Activated naive CD8-positive, alpha-beta T cell treated with anti-CD3 and anti-CD28 coated beads, Interleukin-2, amount 10 ng/mL, durations not matched to agents 7 days and 5 days (primary cell): ENCODE measurements around the gene CWC27. TPM values are rescaled to one million over a fixed set of nuclear protein-coding genes. Genes with fewer than 3 reads are reported as not detected.
"Not testable (repeated sequence)": the region's sequence is repeated elsewhere in the genome, so short reads cannot be mapped to it uniquely, and the experiment has no call there.

Source experiments
- ATAC-seq: fragments of 150-1000 bp; cut with Tn5 transposase; one replicate; pipeline ENCODE4 v1.10.0; 2021; ENCODE audit warnings: low read depth, moderate library complexity
- POLR2A ChIA-PET: fragments of 350-600 bp; sonication (Branson Sonifier 250); formaldehyde crosslinking; loops from one replicate; lab custom pipeline; 2021; ENCODE audit warnings: antibody characterized with exemption; lab: Charles Lee
- DNase-seq: peaks from one replicate; pipeline ENCODE4 v3.0.0; 2021
- H3K27ac Mint-ChIP-seq: one replicate; pipeline ENCODE4 v1.8.0; 2022; ENCODE audit warnings: mild to moderate bottlenecking, mixed read lengths
- H3K27me3 Mint-ChIP-seq: one replicate; pipeline ENCODE4 v1.8.0; 2022; ENCODE audit warnings: mild to moderate bottlenecking, moderate library complexity, mixed read lengths
- H3K36me3 Mint-ChIP-seq: one replicate; pipeline ENCODE4 v1.8.0; 2021; ENCODE audit warnings: mild to moderate bottlenecking, mixed read lengths
- H3K4me1 Mint-ChIP-seq: one replicate; pipeline ENCODE4 v1.8.0; 2021; ENCODE audit warnings: mixed read lengths
- H3K4me3 Mint-ChIP-seq: one replicate; pipeline ENCODE4 v1.8.0; 2022; ENCODE audit warnings: mild to moderate bottlenecking, moderate library complexity, mixed read lengths
- H3K9me3 Mint-ChIP-seq: one replicate; pipeline ENCODE4 v1.8.0; 2021; ENCODE audit warnings: mixed read lengths
- total RNA-seq, 2 experiments: library from RNA; stranded (reverse); gene quantifications; one replicate each; pipeline ENCODE4 v1.2.3, GENCODE V29; 2021

CWC27 gene
- total RNA-seq, 2 experiments from 2014 or later = 20.3 to 23.0 TPM

- Mint-ChIP-seq H3K9me3 (peaks cover 25% of the 10 kb centered on the region), H3K27ac (no peak overlapping the region), H3K4me3 (no peak overlapping the region), H3K36me3 (peaks cover 34% of the 10 kb centered on the region), H3K4me1 (peaks cover 6% of the 10 kb centered on the region), H3K27me3 (no peaks in the 10 kb centered on the region)
- DNase-seq = no peak
- POLR2A ChIA-PET = no interaction called here
- ATAC-seq = no peak
Measured at GRCh38 chr5:64925123-64925522, 156.4 kb downstream of the CWC27 start.

- H3K4me1 Mint-ChIP-seq = peaks cover 7% of the 10 kb centered on the region
- POLR2A ChIA-PET = no interaction called here
Measured at GRCh38 chr5:64929833-64930232, 161.1 kb downstream of the CWC27 start.

DNA sequence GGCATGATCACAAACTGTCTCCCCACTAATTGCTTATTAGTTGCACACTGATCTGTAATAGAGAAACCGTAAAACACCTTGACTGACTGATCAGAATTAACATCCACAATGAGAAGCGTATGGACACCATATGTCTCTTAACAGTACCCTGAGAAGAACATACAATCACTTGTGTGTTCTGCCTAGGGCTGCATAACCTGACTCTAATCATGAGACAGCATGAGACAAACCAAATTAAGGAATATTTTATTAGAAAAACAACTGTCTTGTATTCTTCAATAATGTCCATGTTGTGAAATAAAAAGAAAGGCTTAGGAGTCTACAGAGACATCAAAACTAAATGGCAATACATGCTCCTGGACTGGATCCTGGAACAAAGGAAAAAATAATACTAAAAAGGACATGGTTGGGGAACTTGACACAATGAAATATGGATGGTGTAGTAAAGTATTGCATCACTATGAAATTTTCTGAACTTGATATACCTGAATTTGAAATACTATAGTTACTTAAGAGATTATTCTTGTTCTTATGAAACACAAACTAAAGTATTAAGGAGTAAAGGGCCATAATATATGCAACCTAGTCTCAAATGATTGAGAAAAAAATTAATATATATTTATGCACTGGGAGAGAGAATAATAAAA is 162.1 kb downstream of the CWC27 start:
- H3K4me3 Mint-ChIP-seq = no peak overlapping the region
- H3K36me3 Mint-ChIP-seq = peaks cover 21% of the 10 kb centered on the region
- H3K27ac Mint-ChIP-seq = no peak overlapping the region
- ATAC-seq (no peak), DNase-seq (no peak)
- H3K27me3 Mint-ChIP-seq = no peaks in the 10 kb centered on the region
- peaks cover 8% of the 10 kb centered on the region for H3K9me3 Mint-ChIP-seq
- POLR2A ChIA-PET = no interaction called here
- peaks cover 7% of the 10 kb centered on the region for H3K4me1 Mint-ChIP-seq

More at GRCh38 chr5:64929833-64930232, 161.1 kb downstream of the CWC27 start:
- Mint-ChIP-seq H3K36me3 (peaks cover 21% of the 10 kb centered on the region), H3K4me3 (no peak overlapping the region), H3K27me3 (no peaks in the 10 kb centered on the region), H3K27ac (no peak overlapping the region), H3K9me3 (peaks cover 6% of the 10 kb centered on the region)
- ATAC-seq (no peak), DNase-seq (no peak)

GRCh38 chr5:64939422-64939771 is 170.7 kb downstream of the CWC27 start:
- H3K4me3 Mint-ChIP-seq, H3K4me1 Mint-ChIP-seq, DNase-seq, POLR2A ChIA-PET, ATAC-seq, H3K27me3 Mint-ChIP-seq, H3K27ac Mint-ChIP-seq: not testable (repeated sequence)
- Mint-ChIP-seq H3K36me3 (peaks cover 16% of the 10 kb centered on the region), H3K9me3 (peaks cover 16% of the 10 kb centered on the region)

DNA sequence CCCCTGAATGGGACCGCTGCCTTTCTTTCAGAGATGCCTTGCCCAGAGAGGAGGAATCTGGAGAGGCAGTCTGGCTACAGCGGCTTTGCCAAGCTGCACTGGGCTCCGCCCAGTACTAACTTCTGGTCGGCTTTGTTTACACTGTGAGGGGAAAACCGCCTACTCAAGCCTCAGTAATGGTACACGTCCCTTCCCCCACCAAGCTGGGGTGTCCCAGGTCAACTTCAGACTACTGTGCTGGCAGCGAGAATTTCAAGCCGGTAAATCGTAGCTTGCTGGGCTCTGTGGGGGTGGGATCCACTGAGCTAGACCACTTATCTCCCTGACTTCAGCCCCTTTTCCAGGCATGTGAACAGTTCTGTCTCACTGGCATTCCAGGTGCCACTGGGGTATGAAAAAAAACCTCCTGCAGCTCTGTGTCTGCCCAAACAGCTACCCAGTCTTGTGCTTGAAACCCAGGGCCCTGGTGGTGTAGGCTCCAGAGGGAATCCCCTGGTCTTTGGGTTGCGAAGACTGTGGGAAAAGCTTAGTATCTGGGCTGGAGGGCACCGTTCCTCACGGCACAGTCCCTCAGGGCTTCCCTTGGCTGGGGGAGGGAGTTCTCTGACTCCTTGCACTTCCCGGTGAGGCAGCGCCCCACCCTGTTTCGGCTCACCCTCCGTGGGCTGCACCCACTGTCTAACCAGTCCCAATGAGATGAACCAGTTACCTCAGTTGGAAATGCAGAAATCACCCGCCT is 171.2 kb downstream of the CWC27 start:
- Mint-ChIP-seq H3K4me3 (no peak overlapping the region), H3K4me1 (no peaks in the 10 kb centered on the region), H3K27ac (no peak overlapping the region), H3K9me3 (peaks cover 14% of the 10 kb centered on the region), H3K36me3 (peaks cover 15% of the 10 kb centered on the region), H3K27me3 (no peaks in the 10 kb centered on the region)
- DNase-seq = no peak
- POLR2A ChIA-PET = no interaction called here
- ATAC-seq = no peak

- Mint-ChIP-seq H3K27me3 (no peaks in the 10 kb centered on the region), H3K4me3 (no peak overlapping the region), H3K36me3 (peaks cover 4% of the 10 kb centered on the region), H3K9me3 (peaks cover 4% of the 10 kb centered on the region), H3K4me1 (no peaks in the 10 kb centered on the region), H3K27ac (no peak overlapping the region)
- DNase-seq = no peak
- ATAC-seq = no peak
- POLR2A ChIA-PET = no interaction called here
Measured at GRCh38 chr5:64942460-64942859, 173.7 kb downstream of the CWC27 start.

GRCh38 chr5:64944868-64945267 is 176.1 kb downstream of the CWC27 start:
- Mint-ChIP-seq H3K36me3 (no peaks in the 10 kb centered on the region), H3K9me3 (peaks cover 1% of the 10 kb centered on the region), H3K27me3 (no peaks in the 10 kb centered on the region), H3K4me1 (no peaks in the 10 kb centered on the region), H3K27ac (no peak overlapping the region), H3K4me3 (no peak overlapping the region)
- POLR2A ChIA-PET = no interaction called here
- no peak for DNase-seq
- no peak for ATAC-seq

- no peak for DNase-seq
- Mint-ChIP-seq H3K9me3 (peaks cover 1% of the 10 kb centered on the region), H3K4me3 (no peak overlapping the region), H3K27ac (no peak overlapping the region), H3K27me3 (no peaks in the 10 kb centered on the region), H3K36me3 (no peaks in the 10 kb centered on the region), H3K4me1 (no peaks in the 10 kb centered on the region)
- no peak for ATAC-seq
- POLR2A ChIA-PET = no interaction called here
Measured at GRCh38 chr5:64947031-64947430, 178.3 kb downstream of the CWC27 start.

DNA sequence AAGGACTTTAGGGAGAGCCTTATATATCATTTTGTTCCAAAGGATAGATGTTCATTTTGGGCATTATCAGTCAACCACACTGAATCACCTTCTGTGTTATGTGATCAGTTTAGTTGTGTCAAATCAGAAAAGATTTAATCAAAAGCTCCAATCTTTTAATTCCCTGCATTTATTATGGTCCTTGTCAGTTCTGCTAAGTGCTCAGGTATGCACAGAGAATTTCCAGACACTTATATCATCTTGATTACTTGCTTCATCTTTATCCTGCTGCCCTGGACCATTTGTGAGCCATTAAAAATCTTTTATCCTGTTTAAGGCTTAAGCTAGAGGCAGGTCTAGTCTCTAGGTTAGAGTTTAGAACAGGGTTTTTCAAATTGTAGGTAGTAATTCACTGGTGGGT is 179.1 kb downstream of the CWC27 start:
- no peaks in the 10 kb centered on the region for H3K27me3 Mint-ChIP-seq
- no peak for ATAC-seq
- peaks cover 1% of the 10 kb centered on the region for H3K9me3 Mint-ChIP-seq
- H3K27ac Mint-ChIP-seq = no peak overlapping the region
- H3K36me3 Mint-ChIP-seq = no peaks in the 10 kb centered on the region
- H3K4me1 Mint-ChIP-seq = no peaks in the 10 kb centered on the region
- no peak for DNase-seq
- H3K4me3 Mint-ChIP-seq = no peak overlapping the region
- POLR2A ChIA-PET = no interaction called here

- Mint-ChIP-seq H3K4me1 (no peaks in the 10 kb centered on the region), H3K9me3 (peaks cover 1% of the 10 kb centered on the region)
Measured at GRCh38 chr5:64949331-64949730, 180.6 kb downstream of the CWC27 start.

GRCh38 chr5:64952951-64953673 is 184.4 kb downstream of the CWC27 start:
- H3K27me3 Mint-ChIP-seq = no peaks in the 10 kb centered on the region
- no peak for DNase-seq
- peaks cover 1% of the 10 kb centered on the region for H3K9me3 Mint-ChIP-seq
- POLR2A ChIA-PET = no interaction called here
- H3K4me3 Mint-ChIP-seq = no peak overlapping the region
- H3K4me1 Mint-ChIP-seq = peaks cover 2% of the 10 kb centered on the region
- H3K36me3 Mint-ChIP-seq = no peaks in the 10 kb centered on the region
- no peak overlapping the region for H3K27ac Mint-ChIP-seq
- no peak for ATAC-seq

More at GRCh38 chr5:64949331-64949730, 180.6 kb downstream of the CWC27 start:
- Mint-ChIP-seq H3K27me3 (no peaks in the 10 kb centered on the region), H3K36me3 (no peaks in the 10 kb centered on the region), H3K4me3 (no peak overlapping the region), H3K27ac (no peak overlapping the region)
- DNase-seq (no peak), ATAC-seq (no peak)
- POLR2A ChIA-PET = no interaction called here

DNA sequence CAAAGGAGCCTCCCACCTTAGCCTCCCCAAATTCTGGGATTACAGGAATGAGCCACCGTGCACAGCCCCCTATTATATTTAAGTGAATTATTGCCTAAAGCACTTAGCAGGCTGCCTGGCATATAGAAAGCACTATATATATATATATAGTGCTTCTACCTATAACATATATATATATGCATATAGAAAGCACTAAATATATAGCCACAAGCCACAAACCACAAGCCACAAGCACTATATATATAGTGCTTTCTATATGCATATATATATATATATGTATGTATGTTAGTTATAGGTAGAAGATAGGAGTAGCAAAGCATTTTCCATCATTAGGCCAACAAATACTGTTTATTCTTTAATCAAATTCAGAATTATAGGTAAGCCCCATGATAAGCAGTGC is 185.8 kb downstream of the CWC27 start:
- Mint-ChIP-seq H3K27me3 (no peaks in the 10 kb centered on the region), H3K4me3 (no peak overlapping the region), H3K4me1 (peaks cover 2% of the 10 kb centered on the region), H3K27ac (no peak overlapping the region), H3K36me3 (no peaks in the 10 kb centered on the region), H3K9me3 (no peaks in the 10 kb centered on the region)
- DNase-seq (no peak), ATAC-seq (no peak)
- POLR2A ChIA-PET = no interaction called here

GRCh38 chr5:64958757-64959391 is 190.1 kb downstream of the CWC27 start:
- POLR2A ChIA-PET = no interaction called here
- ATAC-seq = no peak
- Mint-ChIP-seq H3K4me3 (no peak overlapping the region), H3K9me3 (peaks cover 5% of the 10 kb centered on the region), H3K36me3 (peaks cover 8% of the 10 kb centered on the region), H3K27me3 (no peaks in the 10 kb centered on the region), H3K27ac (no peak overlapping the region), H3K4me1 (peaks cover 2% of the 10 kb centered on the region)
- DNase-seq = no peak
